Adrenal gland (tissue), 5 donors: ENCODE measurements around the gene OSBP2.

Source experiments
- CTCF ChIP-seq, 6 experiments: fragments of 450-650 bp in 4 of 6; fragments of 200-600 bp in 2 of 6; sonication (generic) in 1 of 6; IDR thresholded peaks; 1 replicate in 5 of 6; 2 replicates in 1 of 6; pipeline versions ENCODE4 v1.5.1 to v1.8.0; 2016 to 2021; ENCODE audit warnings: antibody characterized with exemption in 6 of 6, mild to moderate bottlenecking in 2 of 6, moderate library complexity in 1 of 6
- POLR2A ChIP-seq, 2 donors: fragments of 450-650 bp; IDR thresholded peaks; one replicate each; pipeline ENCODE4 v1.6.1; 2017; ENCODE audit warnings: antibody characterized with exemption in 2 of 2, mild to moderate bottlenecking in 2 of 2, moderate library complexity in 1 of 2
- donor health status: DM: no; HTN: no; CAD: no.

- TF ChIP-seq CTCF (IDR thresholded peaks at IDR 0.05) (no peak), POLR2A (IDR thresholded peaks at IDR 0.05) (no peak)
These were observed 132.1 kb downstream of the OSBP2 start for GRCh38 chr22:30826670-30827355.
